ENCODE measurements around the gene PKIG. TPM values are rescaled to one million over a fixed set of nuclear protein-coding genes. Genes with fewer than 3 reads are reported as not detected.

PKIG gene
- total RNA-seq, 1 experiment from 2014 or later: 27.0 TPM

DNA sequence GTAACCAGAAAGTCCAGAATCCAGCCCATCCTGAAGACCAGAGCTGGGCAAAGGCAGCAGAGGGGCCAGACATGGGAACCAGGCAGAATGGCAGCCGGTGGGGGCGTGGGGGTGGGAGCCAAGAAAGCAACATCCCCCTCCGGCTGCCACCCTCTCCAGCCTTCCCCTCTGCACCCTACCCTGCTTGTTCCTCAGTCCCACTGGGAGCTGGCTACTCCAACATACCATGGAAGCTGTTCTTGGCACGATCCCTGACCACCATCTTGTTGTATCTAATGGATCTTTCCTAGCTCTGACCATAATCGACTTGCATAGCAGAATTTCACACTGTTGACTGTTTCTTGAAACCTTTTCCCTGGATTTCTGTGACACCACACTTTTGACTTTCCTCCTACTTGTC lies 38.9 kb downstream of the PKIG start:
- Histone ChIP-seq H3K27ac (ENCODE audit: insufficient read length, low read depth, low read length) (no peak overlapping the region), H3K14ac (ENCODE audit: insufficient read depth, low read length) (no peak overlapping the region), H3K79me1 (ENCODE audit: insufficient read depth, low read depth, low read length, poor library complexity, severe bottlenecking) (no peaks in the 10 kb centered on the region), H3K4ac (ENCODE audit: low read depth, low read length) (no peak overlapping the region), H2BK15ac (ENCODE audit: low read depth, low read length) (no peak overlapping the region), H3K23me2 (ENCODE audit: insufficient read length, low read depth, low read length, poor library complexity, severe bottlenecking) (no peaks in the 10 kb centered on the region), H4K5ac (ENCODE audit: insufficient read length, low read depth, low read length) (no peak overlapping the region), H2BK5ac (ENCODE audit: insufficient read length, low read length) (no peak overlapping the region), H2BK12ac (ENCODE audit: insufficient read length, low read depth, low read length) (no peak overlapping the region), H3K4me2 (ENCODE audit: insufficient read depth, insufficient read length, low read length) (no peak overlapping the region), H3K56ac (ENCODE audit: insufficient read length, low read depth, low read length) (no peak overlapping the region), H3K9ac (ENCODE audit: extremely low read depth, insufficient read length, low read length) (no peak overlapping the region), H3K18ac (ENCODE audit: insufficient read length, low read depth, low read length) (no peak overlapping the region), H2BK20ac (ENCODE audit: low read depth, low read length, poor library complexity, severe bottlenecking) (no peak overlapping the region), H3T11ph (ENCODE audit: low read length) (no peak overlapping the region), H3K79me2 (ENCODE audit: insufficient read depth, low read length) (no peaks in the 10 kb centered on the region), H2BK120ac (ENCODE audit: low read depth, low read length, poor library complexity, severe bottlenecking) (no peak overlapping the region), H2AFZ (ENCODE audit: low read length) (no peak overlapping the region), H4K20me1 (ENCODE audit: control insufficient read depth, insufficient read depth, insufficient read length) (no peaks in the 10 kb centered on the region), H4K8ac (replicated peaks; ENCODE audit: insufficient read length, low read depth, low read length) (no peak overlapping the region), H3K4me1 (ENCODE audit: insufficient read depth, low read length) (no peaks in the 10 kb centered on the region), H4K91ac (ENCODE audit: insufficient read length, low read depth, low read length) (no peak overlapping the region), H2AK5ac (ENCODE audit: insufficient read length, low read length) (no peak overlapping the region), H3K23ac (ENCODE audit: insufficient read length, low read depth, low read length) (no peak overlapping the region), H3K27me3 (ENCODE audit: insufficient read depth, low read length) (peaks cover 6% of the 10 kb centered on the region; the same call in 1 of the 2 replicates), H3K9me3 (ENCODE audit: control insufficient read depth, low read depth, low read length) (no peaks in the 10 kb centered on the region)
- TF ChIP-seq, protein P1, sequence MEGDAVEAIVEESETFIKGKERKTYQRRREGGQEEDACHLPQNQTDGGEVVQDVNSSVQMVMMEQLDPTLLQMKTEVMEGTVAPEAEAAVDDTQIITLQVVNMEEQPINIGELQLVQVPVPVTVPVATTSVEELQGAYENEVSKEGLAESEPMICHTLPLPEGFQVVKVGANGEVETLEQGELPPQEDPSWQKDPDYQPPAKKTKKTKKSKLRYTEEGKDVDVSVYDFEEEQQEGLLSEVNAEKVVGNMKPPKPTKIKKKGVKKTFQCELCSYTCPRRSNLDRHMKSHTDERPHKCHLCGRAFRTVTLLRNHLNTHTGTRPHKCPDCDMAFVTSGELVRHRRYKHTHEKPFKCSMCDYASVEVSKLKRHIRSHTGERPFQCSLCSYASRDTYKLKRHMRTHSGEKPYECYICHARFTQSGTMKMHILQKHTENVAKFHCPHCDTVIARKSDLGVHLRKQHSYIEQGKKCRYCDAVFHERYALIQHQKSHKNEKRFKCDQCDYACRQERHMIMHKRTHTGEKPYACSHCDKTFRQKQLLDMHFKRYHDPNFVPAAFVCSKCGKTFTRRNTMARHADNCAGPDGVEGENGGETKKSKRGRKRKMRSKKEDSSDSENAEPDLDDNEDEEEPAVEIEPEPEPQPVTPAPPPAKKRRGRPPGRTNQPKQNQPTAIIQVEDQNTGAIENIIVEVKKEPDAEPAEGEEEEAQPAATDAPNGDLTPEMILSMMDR (conservative IDR thresholded peaks at IDR 0.05): no peak
- Mint-ChIP-seq H3K27ac (no peak overlapping the region), H3K27me3 (ENCODE audit: low read depth) (peaks cover 64% of the 10 kb centered on the region), H3K9me3 (no peaks in the 10 kb centered on the region; a peak in 1 of 5 replicates), H3K36me3 (ENCODE audit: insufficient read depth in 1 of 3, low read depth in 3 of 3) (peaks cover 34 to 57% (median 49%) of the 10 kb centered on the region in 3 experiments), H3K4me1 (peaks cover 22 to 26% of the 10 kb centered on the region in 2 experiments), H3K4me3 (no peak overlapping the region; a peak in 1 of 5 replicates)
- no CpG with 5 or more reads among the region's 5 CpGs for WGBS (ENCODE audit: extremely low coverage, insufficient read length, low lambda C conversion rate)
- no peak for DNase-seq
